ENCODE data around the gene ULK1.

The ULK1 gene

GRCh38 chr12:131909752-131910219 is 15.4 kb downstream of the ULK1 start:
- no peak for DNase-seq

GRCh38 chr12:131910302-131911027 is 16.0 kb downstream of the ULK1 start:
- no peak for DNase-seq

GRCh38 chr12:131911028-131911650 is 16.7 kb downstream of the ULK1 start:
- DNase-seq = no peak

- no peak for DNase-seq
These were observed 17.5 kb downstream of the ULK1 start for GRCh38 chr12:131911851-131912477.

GRCh38 chr12:131912518-131913274 is 18.3 kb downstream of the ULK1 start:
- no peak for DNase-seq

GRCh38 chr12:131913666-131914065 is 19.2 kb downstream of the ULK1 start:
- DNase-seq = no peak

GRCh38 chr12:131914179-131914702 is 19.8 kb downstream of the ULK1 start:
- no peak for DNase-seq

GRCh38 chr12:131915000-131915689 is 20.7 kb downstream of the ULK1 start:
- DNase-seq = no peak

- DNase-seq = no peak
These were observed 21.4 kb downstream of the ULK1 start for GRCh38 chr12:131915823-131916222.

- DNase-seq = no peak
These were observed 22.1 kb downstream of the ULK1 start for GRCh38 chr12:131916306-131917138.

- DNase-seq = peak in 1 of 2 donors; percentile 36
These were observed 22.8 kb downstream of the ULK1 start for GRCh38 chr12:131917139-131917710.

- DNase-seq = no peak
These were observed 23.4 kb downstream of the ULK1 start for GRCh38 chr12:131917711-131918306.

- no peak for DNase-seq
These were observed 24.1 kb downstream of the ULK1 start for GRCh38 chr12:131918311-131919050.

GRCh38 chr12:131919051-131919347 is 24.6 kb downstream of the ULK1 start:
- DNase-seq = no peak

GRCh38 chr12:131919366-131920156 is 25.1 kb downstream of the ULK1 start:
- DNase-seq = no peak

- DNase-seq = no peak
These were observed 25.7 kb downstream of the ULK1 start for GRCh38 chr12:131920157-131920508.

GRCh38 chr12:131920902-131921840 is 26.7 kb downstream of the ULK1 start:
- DNase-seq = no peak
